ENCODE results near the gene FRMPD4. TPM values are rescaled to one million over a fixed set of nuclear protein-coding genes. Genes with fewer than 3 reads are reported as not detected.

FRMPD4 gene
- total RNA-seq, 1 experiment from 2014 or later: 0.24 TPM

GRCh38 chrX:12679522-12679921, 541.2 kb downstream of the FRMPD4 start:
- no peak overlapping the region for H3K4me3 Mint-ChIP-seq
- Histone ChIP-seq H2BK20ac (ENCODE audit: low read depth, low read length, poor library complexity, severe bottlenecking) (no peak overlapping the region), H3K18ac (ENCODE audit: insufficient read length, low read depth, low read length) (no peak overlapping the region), H4K5ac (ENCODE audit: insufficient read length, low read depth, low read length) (no peak overlapping the region), H4K91ac (ENCODE audit: insufficient read length, low read depth, low read length) (no peak overlapping the region), H2BK12ac (ENCODE audit: insufficient read length, low read depth, low read length) (no peak overlapping the region), H3K79me1 (ENCODE audit: insufficient read depth, low read depth, low read length, poor library complexity, severe bottlenecking) (no peaks in the 10 kb centered on the region), H2BK15ac (ENCODE audit: low read depth, low read length) (no peak overlapping the region), H2AFZ (ENCODE audit: low read length) (no peak overlapping the region), H3K27ac (ENCODE audit: insufficient read length, low read depth, low read length) (no peak overlapping the region), H3K23me2 (ENCODE audit: insufficient read length, low read depth, low read length, poor library complexity, severe bottlenecking) (no peaks in the 10 kb centered on the region), H3T11ph (ENCODE audit: low read length) (no peak overlapping the region), H2AK5ac (ENCODE audit: insufficient read length, low read length) (no peak overlapping the region), H3K14ac (ENCODE audit: insufficient read depth, low read length) (no peak overlapping the region), H3K79me2 (ENCODE audit: insufficient read depth, low read length) (no peaks in the 10 kb centered on the region), H3K27me3 (ENCODE audit: insufficient read depth, low read length) (no peaks in the 10 kb centered on the region), H2BK5ac (ENCODE audit: insufficient read length, low read length) (no peak overlapping the region), H3K4me2 (ENCODE audit: insufficient read depth, insufficient read length, low read length) (no peak overlapping the region), H3K4ac (ENCODE audit: low read depth, low read length) (no peak overlapping the region), H3K4me1 (ENCODE audit: insufficient read depth, low read length) (no peaks in the 10 kb centered on the region), H4K20me1 (ENCODE audit: control insufficient read depth, insufficient read depth, insufficient read length) (no peaks in the 10 kb centered on the region), H2BK120ac (ENCODE audit: low read depth, low read length, poor library complexity, severe bottlenecking) (no peak overlapping the region), H3K56ac (ENCODE audit: insufficient read length, low read depth, low read length) (no peak overlapping the region), H3K9ac (ENCODE audit: extremely low read depth, insufficient read length, low read length) (no peak overlapping the region), H3K23ac (ENCODE audit: insufficient read length, low read depth, low read length) (no peak overlapping the region), H3K9me3 (ENCODE audit: control insufficient read depth, low read depth, low read length) (no peaks in the 10 kb centered on the region), H4K8ac (replicated peaks; ENCODE audit: insufficient read length, low read depth, low read length) (no peak overlapping the region)
- peaks cover 65 to 67% of the 10 kb centered on the region in 2 experiments for H3K9me3 Mint-ChIP-seq
- no CpG with 5 or more reads among the region's 1 CpG for WGBS (ENCODE audit: extremely low coverage, insufficient read length, low lambda C conversion rate)
- peaks cover 0 to 7% (median 3%) of the 10 kb centered on the region in 3 experiments; a peak in 2 of 7 replicates for H3K36me3 Mint-ChIP-seq (ENCODE audit: insufficient read depth in 1 of 3, low read depth in 3 of 3)
- no peak overlapping the region for H3K27ac Mint-ChIP-seq
- no peak for DNase-seq
- no peaks in the 10 kb centered on the region for H3K27me3 Mint-ChIP-seq (ENCODE audit: low read depth)
- no peaks in the 10 kb centered on the region for H3K4me1 Mint-ChIP-seq
- TF ChIP-seq, protein P1, sequence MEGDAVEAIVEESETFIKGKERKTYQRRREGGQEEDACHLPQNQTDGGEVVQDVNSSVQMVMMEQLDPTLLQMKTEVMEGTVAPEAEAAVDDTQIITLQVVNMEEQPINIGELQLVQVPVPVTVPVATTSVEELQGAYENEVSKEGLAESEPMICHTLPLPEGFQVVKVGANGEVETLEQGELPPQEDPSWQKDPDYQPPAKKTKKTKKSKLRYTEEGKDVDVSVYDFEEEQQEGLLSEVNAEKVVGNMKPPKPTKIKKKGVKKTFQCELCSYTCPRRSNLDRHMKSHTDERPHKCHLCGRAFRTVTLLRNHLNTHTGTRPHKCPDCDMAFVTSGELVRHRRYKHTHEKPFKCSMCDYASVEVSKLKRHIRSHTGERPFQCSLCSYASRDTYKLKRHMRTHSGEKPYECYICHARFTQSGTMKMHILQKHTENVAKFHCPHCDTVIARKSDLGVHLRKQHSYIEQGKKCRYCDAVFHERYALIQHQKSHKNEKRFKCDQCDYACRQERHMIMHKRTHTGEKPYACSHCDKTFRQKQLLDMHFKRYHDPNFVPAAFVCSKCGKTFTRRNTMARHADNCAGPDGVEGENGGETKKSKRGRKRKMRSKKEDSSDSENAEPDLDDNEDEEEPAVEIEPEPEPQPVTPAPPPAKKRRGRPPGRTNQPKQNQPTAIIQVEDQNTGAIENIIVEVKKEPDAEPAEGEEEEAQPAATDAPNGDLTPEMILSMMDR (conservative IDR thresholded peaks at IDR 0.05): no peak

All from H9 (cell line).